CMK (cell line): ENCODE data around the gene LCMT1.
"Not testable (repeated sequence)": the region's sequence is repeated elsewhere in the genome, so short reads cannot be mapped to it uniquely, and the experiment has no call there.

Experiments used
- DNase-seq: peaks from one replicate; pipeline ENCODE4 v3.0.0-alpha.2; 2010; ENCODE audit warnings: low read depth

The LCMT1 gene

GRCh38 chr16:25143928-25144327 is 32.4 kb downstream of the LCMT1 start:
- no peak for DNase-seq

GRCh38 chr16:25148568-25149215 is 37.1 kb downstream of the LCMT1 start:
- no peak for DNase-seq

- no peak for DNase-seq
These were observed 40.5 kb downstream of the LCMT1 start for GRCh38 chr16:25151996-25152395.

GRCh38 chr16:25155553-25156460 is 44.3 kb downstream of the LCMT1 start:
- no peak for DNase-seq

GRCh38 chr16:25157271-25157875 is 45.8 kb downstream of the LCMT1 start:
- no peak for DNase-seq

GRCh38 chr16:25158401-25158800 is 46.9 kb downstream of the LCMT1 start:
- DNase-seq = no peak

- no peak for DNase-seq
These were observed 50.3 kb downstream of the LCMT1 start for GRCh38 chr16:25161753-25162367.

GRCh38 chr16:25163683-25164082 is 52.1 kb downstream of the LCMT1 start:
- DNase-seq = no peak

GRCh38 chr16:25165284-25165683 is 53.7 kb downstream of the LCMT1 start:
- DNase-seq = no peak

- not testable (repeated sequence) for DNase-seq
These were observed 56.4 kb downstream of the LCMT1 start for GRCh38 chr16:25167920-25168319.

GRCh38 chr16:25171390-25171789 is 59.8 kb downstream of the LCMT1 start:
- no peak for DNase-seq

GRCh38 chr16:25172831-25173230 is 61.3 kb downstream of the LCMT1 start:
- DNase-seq = no peak

- no peak for DNase-seq
These were observed 62.7 kb downstream of the LCMT1 start for GRCh38 chr16:25174285-25174684.

- DNase-seq = no peak
These were observed 64.6 kb downstream of the LCMT1 start for GRCh38 chr16:25176136-25176535.

GRCh38 chr16:25177512-25177830 is 65.9 kb downstream of the LCMT1 start:
- DNase-seq = no peak

GRCh38 chr16:25177831-25178688 is 66.5 kb downstream of the LCMT1 start:
- peak; percentile 12 for DNase-seq

- DNase-seq = not testable (repeated sequence)
These were observed 69.7 kb downstream of the LCMT1 start for GRCh38 chr16:25181236-25181635.

GRCh38 chr16:25184771-25185170 is 73.2 kb downstream of the LCMT1 start:
- DNase-seq = no peak

GRCh38 chr16:25187491-25187795 is 75.9 kb downstream of the LCMT1 start:
- DNase-seq = no peak

GRCh38 chr16:25189305-25189704 is 77.8 kb downstream of the LCMT1 start:
- DNase-seq = no peak

- DNase-seq = no peak
These were observed 80.6 kb downstream of the LCMT1 start for GRCh38 chr16:25192096-25192495.
